GM19193 (cell line): ENCODE measurements around the gene RD3L.

Source experiments
- POLR2A ChIP-seq: IDR thresholded peaks from 4 replicates; pipeline ENCODE4 v1.6.1; 2011; ENCODE audit not compliant: insufficient read depth, insufficient read length; ENCODE audit errors: extremely low read depth

Gene RD3L

GRCh38 chr14:103941973-103942736 lies at the start of gene RD3L:
Gene RD3L (minus strand): TSS chr14:103942529. CDS start chr14:103941695, 834 bp downstream.
- no peak for TF ChIP-seq POLR2A

GRCh38 chr14:103989964-103990363 lies 47.6 kb upstream of the RD3L start:
- no peak for TF ChIP-seq POLR2A

GRCh38 chr14:103989034-103989433 lies 46.7 kb upstream of the RD3L start:
- no peak for TF ChIP-seq POLR2A

GRCh38 chr14:103984196-103984595 lies 41.9 kb upstream of the RD3L start:
- no peak for TF ChIP-seq POLR2A

- no peak for TF ChIP-seq POLR2A
Observed at GRCh38 chr14:103974575-103974974, 32.2 kb upstream of the RD3L start.

- TF ChIP-seq POLR2A = no peak
Observed at GRCh38 chr14:103973354-103973753, 31.0 kb upstream of the RD3L start.

- no peak for TF ChIP-seq POLR2A
Observed at GRCh38 chr14:103969961-103970360, 27.6 kb upstream of the RD3L start.

GRCh38 chr14:103966631-103967030 lies 24.3 kb upstream of the RD3L start:
- no peak for TF ChIP-seq POLR2A

- TF ChIP-seq POLR2A = no peak
Observed at GRCh38 chr14:103961928-103962578, 19.7 kb upstream of the RD3L start.

- TF ChIP-seq POLR2A = no peak
Observed at GRCh38 chr14:103960457-103961055, 18.2 kb upstream of the RD3L start.

GRCh38 chr14:103949131-103949790 lies 6.9 kb upstream of the RD3L start:
- no peak for TF ChIP-seq POLR2A

GRCh38 chr14:103948442-103948841 lies 6.1 kb upstream of the RD3L start:
- TF ChIP-seq POLR2A = no peak

- no peak for TF ChIP-seq POLR2A
Observed at GRCh38 chr14:103946975-103947374, 4.6 kb upstream of the RD3L start.

GRCh38 chr14:103943673-103944072 lies 1.3 kb upstream of the RD3L start:
- TF ChIP-seq POLR2A = no peak

GRCh38 chr14:103941462-103941861 lies 867 bp downstream of the RD3L start:
- TF ChIP-seq POLR2A = no peak
